Endothelial cell of umbilical vein (primary cell): ENCODE data around the gene UBE2U. TPM values are rescaled to one million over a fixed set of nuclear protein-coding genes. Genes with fewer than 3 reads are reported as not detected.

Experiments used
- BruUV-seq: library from RNA; stranded (reverse); fragments of 400-500 nt; replicated peaks from 2 replicates; lab custom pipeline; 2021; lab: Mats Ljungman, UMichigan
- CTCF ChIA-PET: fragments of 300-600, 350-600 bp; sonication (Branson Sonifier 250); formaldehyde crosslinking; loops from one replicate; lab custom pipeline; 2021; ENCODE audit warnings: antibody characterized with exemption, inconsistent platforms; lab: Charles Lee
- POLR2A ChIA-PET: fragments of 300-600, 350-600 bp; sonication (Branson Sonifier 250); formaldehyde crosslinking; loops from one replicate; lab custom pipeline; 2021; ENCODE audit warnings: antibody characterized with exemption, inconsistent platforms; lab: Charles Lee
- DNase-seq: peaks from one replicate; pipeline ENCODE4 v3.0.0-alpha.2; 2011; ENCODE audit warnings: low read depth, low spot score
- FAIRE-seq: peaks from 2 replicates; lab custom pipeline; 2011; peaks lifted over from hg19 to GRCh38; lab: Jason Lieb, UNC
- H2AFZ ChIP-seq: 2 replicates; pipeline ENCODE4 v1.6.0; 2012; ENCODE audit warnings: low read depth, low read length, control low read depth, inconsistent platforms
- H3K27ac ChIP-seq: 2 replicates; pipeline ENCODE4 v1.5.1; 2011; ENCODE audit warnings: low read depth, mild to moderate bottlenecking, control low read depth, low read length, moderate library complexity; ENCODE audit not compliant: insufficient read depth
- H3K27me3 ChIP-seq, 2 experiments: 2 replicates each; pipeline versions ENCODE4 v1.6.0 to v1.6.1; 2011; ENCODE audit warnings: low read length in 2 of 2, mixed read lengths in 1 of 2; ENCODE audit not compliant: control insufficient read depth in 2 of 2, insufficient read depth in 2 of 2
- H3K36me3 ChIP-seq, 2 experiments: 2 replicates in 1 of 2; 3 replicates in 1 of 2; pipeline ENCODE4 v1.5.1; 2011; ENCODE audit warnings: low read length in 2 of 2, mild to moderate bottlenecking in 1 of 2, moderate library complexity in 1 of 2; ENCODE audit not compliant: control insufficient read depth in 2 of 2, insufficient read depth in 2 of 2; ENCODE audit errors: extremely low read depth in 1 of 2
- H3K4me1 ChIP-seq: 3 replicates; pipeline ENCODE4 v1.5.1; 2011; ENCODE audit warnings: mild to moderate bottlenecking, low read length; ENCODE audit not compliant: control insufficient read depth, insufficient read depth; ENCODE audit errors: extremely low read depth
- H3K4me2 ChIP-seq: 2 replicates; pipeline ENCODE4 v1.6.1; 2011; ENCODE audit warnings: low read length, control low read depth, mixed read lengths; ENCODE audit not compliant: insufficient read depth
- H3K4me3 ChIP-seq, 3 experiments: fragments of 200-600 bp in 1 of 3; sonication (generic), shearing (Covaris generic) in 1 of 3; replicated peaks in 1 of 3; 2 replicates each; pipeline ENCODE4 v1.5.1; 2011 to 2016; ENCODE audit warnings: control low read depth in 3 of 3, low read length in 3 of 3, mild to moderate bottlenecking in 2 of 3, inconsistent platforms in 1 of 3, low read depth in 1 of 3, moderate library complexity in 1 of 3; ENCODE audit not compliant: insufficient read depth in 1 of 3
- H3K79me2 ChIP-seq: 2 replicates; pipeline ENCODE4 v1.6.0; 2012; ENCODE audit warnings: low read length, inconsistent platforms; ENCODE audit not compliant: control insufficient read depth, insufficient read depth
- H3K9ac ChIP-seq: replicated peaks from 2 replicates; pipeline ENCODE3; 2011; ENCODE audit warnings: low read length, control low read depth; ENCODE audit not compliant: insufficient read depth; ENCODE audit errors: extremely low read depth
- H3K9me1 ChIP-seq: replicated peaks from 3 replicates; pipeline ENCODE4 v1.6.0; 2011; ENCODE audit warnings: mild to moderate bottlenecking, low read length; ENCODE audit not compliant: control insufficient read depth, insufficient read depth; ENCODE audit errors: extremely low read depth
- H3K9me3 ChIP-seq: replicated peaks from 2 replicates; pipeline ENCODE4 v1.5.1; 2012; ENCODE audit warnings: low read length, inconsistent platforms; ENCODE audit not compliant: control insufficient read depth, insufficient read depth
- H4K20me1 ChIP-seq: replicated peaks from 2 replicates; pipeline ENCODE3; 2011; ENCODE audit warnings: mild to moderate bottlenecking, low read length; ENCODE audit not compliant: control insufficient read depth, insufficient read depth; ENCODE audit errors: extremely low read depth
- EZH2 ChIP-seq: IDR thresholded peaks from 2 replicates; pipeline ENCODE4 v1.6.1; 2012; ENCODE audit warnings: borderline replicate concordance, low read depth, mild to moderate bottlenecking, moderate library complexity, low read length, inconsistent platforms; ENCODE audit not compliant: severe bottlenecking
- POLR2A ChIP-seq: IDR thresholded peaks from 2 replicates; pipeline ENCODE4 v1.6.1; 2012; ENCODE audit warnings: low read depth, mild to moderate bottlenecking, control low read depth, low read length
- POLR2AphosphoS5 ChIP-seq: IDR thresholded peaks from 2 replicates; pipeline ENCODE4 v1.6.1; 2012; ENCODE audit warnings: low read depth, mild to moderate bottlenecking, control low read depth, low read length, moderate library complexity; ENCODE audit not compliant: insufficient read depth
- dilution Hi-C: fragments of 300-500 bp; cut with MboI; formaldehyde crosslinking; loops from one replicate; pipeline ENCODE4 v1.15.0; 2019; ENCODE audit warnings: low sequenced_read_pairs; ENCODE audit not compliant: extremely low pct_ligation_motif_present
- intact Hi-C: fragments of 100-400 bp; cut with micrococcal nuclease; formaldehyde crosslinking; loops from one replicate; pipeline ENCODE4 v1.10.0; 2022
- polyA plus RNA-seq, 4 experiments: library from polyadenylated mRNA; depleted of rRNA in 3 of 4; stranded (reverse) in 3 of 4; unstranded in 1 of 4; fragments of >200 nt; gene quantifications; 2 replicates each; pipeline versions ENCODE4 v1.2.1 to v1.2.3, GENCODE V29; 2011 to 2012; ENCODE audit warnings: missing spikeins in 1 of 4
- total RNA-seq: library from RNA; stranded (reverse); gene quantifications from 2 replicates; pipeline ENCODE4 v1.2.3, GENCODE V29; 2021

Gene UBE2U
- total and polyA plus RNA-seq, 2 donors (not counting 3 experiments of a cell fraction or from before 2014, with no cell fraction given): not detected

DNA sequence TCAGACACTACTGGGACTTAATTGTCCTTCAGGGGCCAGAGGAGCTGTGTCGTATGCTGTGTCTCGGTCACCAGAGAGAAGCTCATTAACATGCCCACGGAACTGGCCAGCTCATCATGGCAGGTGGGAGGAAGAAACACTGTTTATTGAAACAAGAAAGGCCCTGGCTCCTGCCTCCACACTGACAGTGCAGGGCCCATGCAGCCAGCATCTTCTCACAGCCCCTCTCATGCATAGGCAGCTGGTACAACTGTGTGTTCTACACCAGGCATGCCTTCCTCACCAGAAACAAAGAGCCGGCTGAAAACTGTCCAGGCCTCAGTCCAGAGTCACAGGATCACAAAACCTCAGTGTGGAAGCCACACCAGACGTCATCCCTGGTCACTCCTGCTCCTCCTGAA lies 106.0 kb downstream of the UBE2U start:
- Histone ChIP-seq H3K9ac (no peak overlapping the region), H3K79me2 (no peaks in the 10 kb centered on the region), H3K27me3 (no peaks in the 10 kb centered on the region), H3K9me1 (no peaks in the 10 kb centered on the region), H3K36me3 (no peaks in the 10 kb centered on the region), H3K9me3 (no peaks in the 10 kb centered on the region), H3K4me3 (no peak overlapping the region), H3K4me2 (no peak overlapping the region), H4K20me1 (no peaks in the 10 kb centered on the region), H3K27ac (no peak overlapping the region), H2AFZ (no peak overlapping the region), H3K4me1 (peaks cover 3% of the 10 kb centered on the region)
- FAIRE-seq (no peak), DNase-seq (no peak)
- ChIA-PET POLR2A (no interaction called here), CTCF (interaction anchor here (0.9 kb wide), 1 partner anchor 515 kb away, joined by 4 read pairs; no protein-coding TSS in a partner anchor)
- BruUV-seq: no TSS peak
- dilution Hi-C loops: no loop called here
- intact Hi-C loops: no loop called here
- TF ChIP-seq EZH2: no peak

DNA sequence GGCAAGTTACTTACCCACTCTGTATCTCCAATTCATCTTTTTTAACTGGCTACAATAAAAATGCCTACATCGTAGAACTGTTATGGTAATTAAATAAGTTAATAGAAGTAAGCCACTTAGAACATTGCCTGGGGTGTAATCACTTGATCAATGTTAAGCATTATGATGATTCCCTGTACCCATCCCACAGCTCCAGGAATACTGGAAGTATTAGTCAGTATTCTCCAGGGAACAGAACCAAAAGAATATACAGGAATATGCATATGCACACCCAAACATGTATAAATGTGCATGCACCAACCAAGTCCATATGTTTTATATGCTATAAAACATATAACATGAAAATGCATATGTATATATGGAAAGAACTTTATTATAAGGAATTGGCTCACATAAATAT lies 107.3 kb downstream of the UBE2U start:
- Histone ChIP-seq H2AFZ (no peak overlapping the region), H4K20me1 (no peaks in the 10 kb centered on the region), H3K9ac (no peak overlapping the region), H3K9me1 (no peaks in the 10 kb centered on the region), H3K79me2 (no peaks in the 10 kb centered on the region), H3K27ac (no peak overlapping the region), H3K4me3 (no peak overlapping the region), H3K4me2 (no peak overlapping the region), H3K27me3 (no peaks in the 10 kb centered on the region), H3K9me3 (no peaks in the 10 kb centered on the region), H3K4me1 (no peaks in the 10 kb centered on the region), H3K36me3 (no peaks in the 10 kb centered on the region)
- no TSS peak for BruUV-seq
- CTCF ChIA-PET: no interaction called here
- FAIRE-seq (no peak), DNase-seq (no peak)
- dilution Hi-C loops (no loop called here), intact Hi-C loops (no loop called here)
- no peak for TF ChIP-seq POLR2A
- TF ChIP-seq POLR2AphosphoS5: no peak
- POLR2A ChIA-PET: no interaction called here
